Immature natural killer cell (primary cell): ENCODE data around the gene IPO13. TPM values are rescaled to one million over a fixed set of nuclear protein-coding genes. Genes with fewer than 3 reads are reported as not detected.

ENCODE experiments used
- DNase-seq, 3 donors: peaks; one replicate each; pipeline ENCODE4 v3.0.0; 2022; ENCODE audit warnings: mixed read lengths in 1 of 3
- H3K27ac Mint-ChIP-seq, 6 donors: one replicate each; pipeline ENCODE4 v1.8.0; 2020; ENCODE audit warnings: mixed read lengths in 6 of 6, mild to moderate bottlenecking in 5 of 6, inconsistent platforms in 4 of 6, moderate library complexity in 3 of 6
- H3K27me3 Mint-ChIP-seq, 3 donors: one replicate each; pipeline ENCODE4 v1.8.0; 2020 to 2021; ENCODE audit warnings: low read depth in 3 of 3, mild to moderate bottlenecking in 3 of 3, mixed read lengths in 3 of 3, moderate library complexity in 3 of 3, inconsistent platforms in 1 of 3
- H3K36me3 Mint-ChIP-seq, 3 donors: one replicate each; pipeline ENCODE4 v1.8.0; 2020; ENCODE audit warnings: mixed read lengths in 3 of 3, inconsistent platforms in 2 of 3, mild to moderate bottlenecking in 2 of 3
- H3K4me1 Mint-ChIP-seq, 2 donors: one replicate each; pipeline ENCODE4 v1.8.0; 2020; ENCODE audit warnings: inconsistent platforms in 2 of 2, mild to moderate bottlenecking in 2 of 2, mixed read lengths in 2 of 2, moderate library complexity in 1 of 2
- H3K4me3 Mint-ChIP-seq, 5 donors: one replicate each; pipeline ENCODE4 v1.8.0; 2020; ENCODE audit warnings: mild to moderate bottlenecking in 5 of 5, mixed read lengths in 5 of 5, inconsistent platforms in 3 of 5, moderate library complexity in 3 of 5
- H3K9me3 Mint-ChIP-seq, 6 donors: one replicate each; pipeline ENCODE4 v1.8.0; 2020; ENCODE audit warnings: mild to moderate bottlenecking in 6 of 6, mixed read lengths in 6 of 6, inconsistent platforms in 4 of 6, moderate library complexity in 3 of 6
- polyA plus RNA-seq, 3 donors: library from polyadenylated mRNA; unstranded; fragments of 300-500 nt; fragmentation: Illumina TruSeq; gene quantifications; one replicate each; pipeline ENCODE4 v1.2.3, GENCODE V29; 2021

Gene IPO13
- polyA plus RNA-seq, 3 donors from 2014 or later, result 9.8 to 18.6 (median 10.3) TPM

- DNase-seq, result no peak
- no peak overlapping the region for H3K27ac Mint-ChIP-seq
- H3K36me3 Mint-ChIP-seq, result peaks cover 0 to 4% (median 4%) of the 10 kb centered on the region in 3 donors
- peaks cover 5 to 16% of the 10 kb centered on the region in 2 donors for H3K4me1 Mint-ChIP-seq
- H3K27me3 Mint-ChIP-seq, result peaks cover 2 to 5% (median 4%) of the 10 kb centered on the region in 3 donors
- H3K9me3 Mint-ChIP-seq, result no peaks in the 10 kb centered on the region
- no peak overlapping the region for H3K4me3 Mint-ChIP-seq
Measured at GRCh38 chr1:43983253-43983899, 36.6 kb downstream of the IPO13 start.

- Mint-ChIP-seq H3K27me3 (peaks cover 0 to 4% (median under 1%) of the 10 kb centered on the region in 3 donors), H3K27ac (no peak overlapping the region), H3K36me3 (peaks cover 0 to 4% (median 0%) of the 10 kb centered on the region in 3 donors), H3K4me1 (peaks cover 0 to 9% of the 10 kb centered on the region in 2 donors), H3K9me3 (no peaks in the 10 kb centered on the region), H3K4me3 (no peak overlapping the region)
- DNase-seq, result no peak
Measured at GRCh38 chr1:43984855-43985254, 38.1 kb downstream of the IPO13 start.

- no peaks in the 10 kb centered on the region for H3K36me3 Mint-ChIP-seq
- peaks cover 0 to 4% (median 0%) of the 10 kb centered on the region in 3 donors for H3K27me3 Mint-ChIP-seq
- peaks cover 0 to 3% of the 10 kb centered on the region in 2 donors for H3K4me1 Mint-ChIP-seq
Measured at GRCh38 chr1:43985984-43986595, 39.3 kb downstream of the IPO13 start.

GRCh38 chr1:43986712-43987111 lies 40.0 kb downstream of the IPO13 start:
- no peaks in the 10 kb centered on the region for H3K36me3 Mint-ChIP-seq
- no peak overlapping the region for H3K27ac Mint-ChIP-seq
- DNase-seq, result no peak
- H3K4me3 Mint-ChIP-seq, result no peak overlapping the region
- H3K27me3 Mint-ChIP-seq, result peaks cover 0 to 8% (median 0%) of the 10 kb centered on the region in 3 donors
- H3K4me1 Mint-ChIP-seq, result peaks cover 0 to 7% of the 10 kb centered on the region in 2 donors
- no peaks in the 10 kb centered on the region for H3K9me3 Mint-ChIP-seq

More at GRCh38 chr1:43985984-43986595, 39.3 kb downstream of the IPO13 start:
- Mint-ChIP-seq H3K9me3 (no peaks in the 10 kb centered on the region), H3K27ac (no peak overlapping the region), H3K4me3 (no peak overlapping the region)
- no peak for DNase-seq

GRCh38 chr1:43987159-43987902 lies 40.6 kb downstream of the IPO13 start:
- H3K9me3 Mint-ChIP-seq, result no peaks in the 10 kb centered on the region
- H3K27ac Mint-ChIP-seq, result no peak overlapping the region
- peaks cover 0 to 10% of the 10 kb centered on the region in 2 donors for H3K4me1 Mint-ChIP-seq
- peaks cover 0 to 8% (median 0%) of the 10 kb centered on the region in 3 donors for H3K27me3 Mint-ChIP-seq
- H3K4me3 Mint-ChIP-seq, result no peak overlapping the region
- H3K36me3 Mint-ChIP-seq, result no peaks in the 10 kb centered on the region
- no peak for DNase-seq

- peak overlapping the region in 4 of 6 donors; percentile 78 to 93 (median 90) for H3K27ac Mint-ChIP-seq
- H3K4me1 Mint-ChIP-seq, result peaks cover 0 to 12% of the 10 kb centered on the region in 2 donors
- H3K27me3 Mint-ChIP-seq, result peaks cover 0 to 7% (median 0%) of the 10 kb centered on the region in 3 donors
- H3K36me3 Mint-ChIP-seq, result no peaks in the 10 kb centered on the region
- H3K9me3 Mint-ChIP-seq, result no peaks in the 10 kb centered on the region
- H3K4me3 Mint-ChIP-seq, result peak overlapping the region; percentile 90 to 97 (median 96)
- DNase-seq, result no peak
Measured at GRCh38 chr1:43990271-43991199, 43.8 kb downstream of the IPO13 start.

GRCh38 chr1:43991200-43991475 lies 44.4 kb downstream of the IPO13 start:
- peak overlapping the region; percentile 90 to 97 (median 96) for H3K4me3 Mint-ChIP-seq
- peaks cover 0 to 7% (median 0%) of the 10 kb centered on the region in 3 donors for H3K27me3 Mint-ChIP-seq
- H3K4me1 Mint-ChIP-seq, result peaks cover 0 to 12% of the 10 kb centered on the region in 2 donors
- H3K27ac Mint-ChIP-seq, result peak overlapping the region in 5 of 6 donors; percentile 29 to 93 (median 89)
- no peaks in the 10 kb centered on the region for H3K9me3 Mint-ChIP-seq
- DNase-seq, result no peak
- no peaks in the 10 kb centered on the region for H3K36me3 Mint-ChIP-seq

- Mint-ChIP-seq H3K27ac (peak within 1 kb of the TSS; percentile 62 to 93 (median 88)), H3K36me3 (no peaks in the 10 kb centered on the region), H3K9me3 (no peaks in the 10 kb centered on the region), H3K4me1 (peaks cover 0 to 12% of the 10 kb centered on the region in 2 donors), H3K4me3 (peak within 1 kb of the TSS; percentile 90 to 97 (median 96)), H3K27me3 (peaks cover 0 to 7% (median 0%) of the 10 kb centered on the region in 3 donors)
- DNase-seq, result peak; percentile 79 to 81 (median 79)
Measured at GRCh38 chr1:43991476-43992231, 44.9 kb downstream of the IPO13 start, which contains the start of gene CCDC24. Gene CCDC24 (plus strand): TSS chr1:43991599. CDS start chr1:43991879, 280 bp downstream.

GRCh38 chr1:43992232-43992995 lies 45.7 kb downstream of the IPO13 start:
- Mint-ChIP-seq H3K27me3 (peaks cover 0 to 7% (median 0%) of the 10 kb centered on the region in 3 donors), H3K4me1 (peaks cover 0 to 12% of the 10 kb centered on the region in 2 donors), H3K27ac (peak overlapping the region in 4 of 6 donors; percentile 0 to 55 (median 14)), H3K4me3 (peak overlapping the region; percentile 90 to 97 (median 96)), H3K36me3 (no peaks in the 10 kb centered on the region), H3K9me3 (no peaks in the 10 kb centered on the region)
- DNase-seq, result no peak

GRCh38 chr1:43993206-43993914 lies 46.6 kb downstream of the IPO13 start:
- DNase-seq, result no peak
- Mint-ChIP-seq H3K4me3 (peak overlapping the region in 3 of 5 donors; percentile 35 to 96 (median 71)), H3K27ac (no peak overlapping the region), H3K36me3 (no peaks in the 10 kb centered on the region), H3K27me3 (peaks cover 0 to 7% (median 0%) of the 10 kb centered on the region in 3 donors), H3K9me3 (no peaks in the 10 kb centered on the region), H3K4me1 (peaks cover 0 to 12% of the 10 kb centered on the region in 2 donors)

- no peaks in the 10 kb centered on the region for H3K36me3 Mint-ChIP-seq
- no peak overlapping the region for H3K27ac Mint-ChIP-seq
- no peak overlapping the region for H3K4me3 Mint-ChIP-seq
- no peak for DNase-seq
- H3K4me1 Mint-ChIP-seq, result peaks cover 0 to 12% of the 10 kb centered on the region in 2 donors
- H3K27me3 Mint-ChIP-seq, result peaks cover 0 to 7% (median 0%) of the 10 kb centered on the region in 3 donors
- no peaks in the 10 kb centered on the region for H3K9me3 Mint-ChIP-seq
Measured at GRCh38 chr1:43994071-43994470, 47.3 kb downstream of the IPO13 start.
